ENCODE data around the gene PTGIS.

DNA sequence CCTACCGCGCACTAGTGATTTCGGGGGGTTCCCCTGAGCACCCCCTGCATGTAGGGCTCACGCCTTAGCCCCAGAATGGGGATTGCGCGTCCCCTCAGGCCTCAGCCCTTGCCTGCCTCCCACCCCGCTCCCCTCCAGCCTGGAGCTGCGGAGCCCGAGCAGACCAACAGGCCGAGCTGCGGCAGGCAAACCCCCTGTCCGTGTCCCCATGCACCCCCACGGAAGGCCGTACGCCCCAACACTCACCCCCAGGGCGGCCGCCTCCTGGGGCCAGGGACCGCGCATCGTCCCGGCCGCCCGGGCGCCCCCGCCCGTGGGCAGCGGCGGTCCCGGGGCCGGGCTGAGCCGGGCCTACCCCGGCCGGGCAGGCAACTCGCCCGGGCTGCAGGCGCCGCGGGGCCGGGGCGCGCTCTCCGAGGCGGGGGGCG is 84.2 kb downstream of the PTGIS start:
- no peak for TF ChIP-seq POLR2A (IDR thresholded peaks at IDR 0.05)
- TF ChIP-seq, protein P1, sequence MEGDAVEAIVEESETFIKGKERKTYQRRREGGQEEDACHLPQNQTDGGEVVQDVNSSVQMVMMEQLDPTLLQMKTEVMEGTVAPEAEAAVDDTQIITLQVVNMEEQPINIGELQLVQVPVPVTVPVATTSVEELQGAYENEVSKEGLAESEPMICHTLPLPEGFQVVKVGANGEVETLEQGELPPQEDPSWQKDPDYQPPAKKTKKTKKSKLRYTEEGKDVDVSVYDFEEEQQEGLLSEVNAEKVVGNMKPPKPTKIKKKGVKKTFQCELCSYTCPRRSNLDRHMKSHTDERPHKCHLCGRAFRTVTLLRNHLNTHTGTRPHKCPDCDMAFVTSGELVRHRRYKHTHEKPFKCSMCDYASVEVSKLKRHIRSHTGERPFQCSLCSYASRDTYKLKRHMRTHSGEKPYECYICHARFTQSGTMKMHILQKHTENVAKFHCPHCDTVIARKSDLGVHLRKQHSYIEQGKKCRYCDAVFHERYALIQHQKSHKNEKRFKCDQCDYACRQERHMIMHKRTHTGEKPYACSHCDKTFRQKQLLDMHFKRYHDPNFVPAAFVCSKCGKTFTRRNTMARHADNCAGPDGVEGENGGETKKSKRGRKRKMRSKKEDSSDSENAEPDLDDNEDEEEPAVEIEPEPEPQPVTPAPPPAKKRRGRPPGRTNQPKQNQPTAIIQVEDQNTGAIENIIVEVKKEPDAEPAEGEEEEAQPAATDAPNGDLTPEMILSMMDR (IDR thresholded peaks at IDR 0.05) = no peak

Measured in body of pancreas (tissue), 4 donors.